GM19240 (cell line): ENCODE results near the gene P4HA2.
"Not testable (repeated sequence)": the region's sequence is repeated elsewhere in the genome, so short reads cannot be mapped to it uniquely, and the experiment has no call there.

Source experiments
- DNase-seq: peaks from one replicate; pipeline ENCODE4 v3.0.0; 2011; ENCODE audit warnings: low spot score; ENCODE audit not compliant: insufficient read length

Gene P4HA2

DNA sequence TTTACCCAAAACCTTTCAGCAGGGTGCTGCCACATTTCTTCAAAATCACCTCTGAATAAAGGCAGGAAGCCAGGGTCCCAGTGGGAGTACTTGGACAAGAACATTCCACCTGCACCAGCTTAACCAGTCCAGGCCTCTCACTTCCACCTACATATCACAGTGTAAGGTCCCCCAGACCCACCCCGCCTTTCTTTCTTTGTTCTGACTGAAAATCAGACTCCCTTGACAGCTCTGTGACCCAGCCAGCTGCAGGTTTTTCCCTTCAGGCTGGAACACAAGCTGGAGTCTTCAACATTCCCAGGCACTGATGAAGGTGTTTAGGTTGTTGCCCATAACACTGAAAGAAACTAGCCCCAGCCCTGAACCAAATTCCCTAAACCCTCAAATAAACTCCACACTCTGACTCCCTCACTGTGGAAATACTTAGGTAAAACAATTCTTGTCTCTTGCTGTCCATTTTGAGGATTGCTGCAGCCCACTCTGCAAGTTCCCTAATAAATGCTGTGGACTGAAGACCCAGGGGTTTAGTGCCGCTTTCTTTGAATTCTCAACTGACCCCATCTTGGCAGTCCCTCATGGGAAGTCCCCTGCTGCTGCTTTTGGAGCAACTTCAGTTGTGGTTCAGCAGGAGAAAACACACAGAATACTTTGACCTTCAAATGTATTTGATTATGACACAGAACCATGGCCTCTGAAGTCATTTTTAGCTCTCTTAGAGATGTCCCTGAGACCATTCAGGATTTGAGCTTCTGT, 24.8 kb downstream of the P4HA2 start:
- no peak for DNase-seq

- DNase-seq = no peak
These were observed 28.5 kb downstream of the P4HA2 start for GRCh38 chr5:132199116-132199680.

- DNase-seq = no peak
These were observed 29.1 kb downstream of the P4HA2 start for GRCh38 chr5:132198571-132198970.

DNA sequence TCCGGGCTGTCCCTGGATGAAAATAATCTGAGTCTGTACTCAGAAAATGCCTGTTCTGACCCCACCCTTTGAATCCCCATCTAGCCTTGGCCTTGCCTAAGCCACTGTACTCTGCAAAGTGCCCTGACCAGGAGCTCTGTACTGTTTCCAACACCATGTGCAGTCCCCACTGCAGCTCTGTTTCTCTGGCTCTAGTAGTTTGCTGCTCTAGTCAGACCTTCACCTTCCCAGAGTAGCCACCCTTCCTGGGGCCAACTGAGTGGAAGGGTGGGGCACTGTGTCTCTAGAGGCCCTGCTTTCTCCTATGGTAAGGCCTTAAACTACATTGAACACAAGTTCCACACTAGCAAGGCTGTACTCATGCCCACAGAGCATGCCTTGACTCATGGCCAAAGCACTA, 31.9 kb downstream of the P4HA2 start:
- no peak for DNase-seq

DNA sequence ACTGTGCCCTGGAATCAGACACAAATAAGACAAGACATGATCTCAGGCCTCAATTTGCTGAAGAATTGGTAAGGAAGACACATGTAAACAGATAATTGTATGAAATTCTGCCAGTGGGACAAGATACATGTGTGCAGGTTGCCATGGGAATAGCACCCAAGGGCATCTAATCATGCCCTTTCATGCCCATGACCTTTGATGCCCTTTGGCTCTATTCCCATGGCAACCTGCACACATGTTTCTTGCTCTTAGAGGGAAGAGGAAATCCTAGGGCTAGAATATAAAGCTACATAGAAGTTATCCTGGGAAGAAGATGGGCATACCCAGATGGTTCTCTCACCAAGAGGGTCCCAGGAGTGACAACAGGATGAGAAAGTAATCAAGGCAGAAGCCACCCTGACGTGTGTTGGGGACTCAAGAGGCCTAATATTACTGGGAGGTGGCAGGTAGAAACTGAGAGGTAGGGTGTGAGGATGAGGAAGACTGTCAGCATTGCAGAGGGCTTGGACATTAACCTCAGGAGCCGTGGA, 34.4 kb downstream of the P4HA2 start:
- no peak for DNase-seq

DNA sequence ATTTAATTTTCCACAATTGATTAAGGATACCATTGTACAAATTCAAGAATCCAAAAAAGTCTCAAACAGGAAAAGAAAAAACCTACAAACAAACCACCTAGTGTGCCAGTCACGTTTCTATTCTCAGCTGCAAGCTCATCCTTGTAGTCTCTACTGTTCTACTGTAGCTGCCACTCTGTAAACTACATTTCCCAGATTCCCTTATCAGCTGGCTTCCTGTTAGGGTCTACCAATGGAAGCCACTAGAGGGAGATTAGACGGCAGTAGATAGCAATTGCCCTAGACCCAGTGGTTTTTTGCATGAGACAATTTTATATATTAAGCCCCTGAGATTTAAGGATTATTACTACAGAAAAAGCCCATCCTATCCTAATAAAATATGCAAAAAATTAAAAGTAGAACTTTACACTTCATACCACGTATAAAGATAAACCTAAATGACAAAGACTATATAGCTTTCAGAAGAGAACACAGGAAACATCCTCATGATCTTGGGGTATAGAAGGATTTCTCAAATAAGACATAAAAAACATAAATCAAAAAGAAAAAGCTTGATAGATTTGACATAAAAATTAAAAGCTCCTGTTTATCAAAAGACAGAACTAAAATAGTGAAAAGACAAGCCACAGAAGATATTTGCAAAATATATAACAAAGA, 37.4 kb downstream of the P4HA2 start:
- no peak for DNase-seq

DNA sequence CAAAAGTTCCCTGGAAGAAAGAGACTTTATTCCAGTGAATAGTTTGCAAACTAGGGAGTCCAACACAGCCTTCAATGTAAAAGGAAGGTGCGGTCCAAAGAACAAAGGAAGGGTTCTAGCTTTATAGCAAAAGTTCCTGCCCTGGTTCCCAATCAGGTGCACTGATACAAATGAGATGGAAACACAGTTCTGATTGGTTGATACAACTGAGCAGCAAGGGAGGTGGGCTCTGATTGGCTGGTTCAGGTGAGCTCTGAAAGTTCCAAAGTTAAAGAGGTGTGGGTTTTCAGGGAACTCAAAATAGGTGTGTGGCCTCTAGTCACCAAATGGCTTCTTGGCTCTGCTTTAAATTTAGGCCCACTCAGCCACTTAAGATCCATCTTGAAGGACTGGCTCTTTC, 43.1 kb downstream of the P4HA2 start:
- no peak for DNase-seq

- no peak for DNase-seq
These were observed 43.9 kb downstream of the P4HA2 start for GRCh38 chr5:132183723-132184122.

- no peak for DNase-seq
These were observed 45.2 kb downstream of the P4HA2 start for GRCh38 chr5:132182359-132183040.

- DNase-seq = no peak
These were observed 46.5 kb downstream of the P4HA2 start for GRCh38 chr5:132181011-132181629.

DNA sequence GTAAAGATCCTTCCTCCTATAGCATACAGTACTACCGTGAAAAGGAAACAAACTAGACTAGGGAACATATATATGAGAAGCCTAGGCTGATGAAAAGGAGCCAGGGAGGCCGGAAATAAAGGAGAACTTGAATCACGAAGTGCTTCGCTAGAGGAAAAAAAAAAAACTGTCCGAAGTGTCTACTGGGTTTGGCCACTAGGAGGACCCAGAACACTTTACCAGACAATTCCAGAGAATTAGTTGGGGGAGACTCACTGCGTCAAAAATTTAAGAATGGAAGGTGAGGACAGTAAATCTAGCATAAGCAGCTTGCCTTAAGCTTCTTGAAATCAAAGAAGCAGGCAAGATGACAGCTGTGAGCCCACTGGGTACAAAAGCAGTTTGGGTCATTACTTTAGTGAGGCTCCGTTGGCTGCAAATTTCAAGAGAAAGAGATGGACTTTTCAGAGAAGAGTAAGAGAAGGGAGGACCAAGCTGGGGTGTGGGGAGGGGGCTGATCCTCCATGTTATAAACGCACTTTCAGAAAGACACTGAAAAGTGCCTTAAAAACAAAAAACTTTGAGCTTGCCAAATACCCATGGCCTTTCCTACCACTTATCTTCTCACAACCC, 47.4 kb downstream of the P4HA2 start:
- DNase-seq = no peak

GRCh38 chr5:132179405-132179804, 48.2 kb downstream of the P4HA2 start:
- DNase-seq = no peak

DNA sequence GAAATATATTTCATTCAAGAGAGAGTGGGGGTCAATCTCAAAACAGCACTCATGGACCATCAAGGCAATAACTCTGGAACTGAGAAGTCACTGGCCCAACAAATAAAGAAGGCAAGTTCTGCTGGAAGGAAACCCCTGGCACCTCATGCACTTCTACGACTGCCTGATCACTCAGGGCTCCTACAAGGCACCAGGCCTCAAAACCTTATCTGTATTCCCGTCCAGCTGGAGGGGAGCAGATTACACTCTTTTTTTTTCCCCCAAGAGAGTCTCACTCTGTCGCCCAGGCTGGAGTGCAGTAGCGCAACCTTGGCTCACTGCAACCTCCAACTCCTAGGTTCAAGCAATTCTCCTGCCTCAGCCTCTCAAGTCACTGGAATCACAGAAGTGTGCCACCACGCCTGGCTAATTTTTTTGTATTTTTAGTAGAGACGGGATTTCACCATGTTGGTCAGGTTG, 49.9 kb downstream of the P4HA2 start:
- DNase-seq = no peak

GRCh38 chr5:132176987-132177386, 50.7 kb downstream of the P4HA2 start:
- no peak for DNase-seq

DNA sequence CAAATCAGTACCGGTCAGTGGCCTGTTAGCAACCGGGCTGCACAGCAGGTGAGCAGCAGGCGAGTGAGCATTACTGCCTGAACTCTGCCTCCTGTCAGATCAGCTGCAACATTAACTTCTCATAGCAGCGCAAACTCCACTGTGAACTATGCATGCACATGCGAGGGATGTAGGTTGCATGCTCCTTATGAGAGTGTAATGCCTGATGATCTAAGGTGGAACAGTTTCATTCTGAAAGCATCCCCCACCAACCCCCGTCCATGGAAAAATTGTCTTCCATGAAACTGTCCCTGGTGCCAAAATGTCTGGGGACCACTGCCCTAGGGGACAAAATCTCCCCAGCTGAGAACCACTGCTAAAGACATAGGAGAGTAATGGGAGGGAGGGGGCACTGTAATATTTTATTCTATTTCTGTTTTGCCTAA, 51.1 kb downstream of the P4HA2 start:
- DNase-seq = no peak

- DNase-seq = no peak
These were observed 64.7 kb downstream of the P4HA2 start for GRCh38 chr5:132162945-132163344.

- DNase-seq = not testable (repeated sequence)
These were observed 65.9 kb downstream of the P4HA2 start for GRCh38 chr5:132161574-132162326.

DNA sequence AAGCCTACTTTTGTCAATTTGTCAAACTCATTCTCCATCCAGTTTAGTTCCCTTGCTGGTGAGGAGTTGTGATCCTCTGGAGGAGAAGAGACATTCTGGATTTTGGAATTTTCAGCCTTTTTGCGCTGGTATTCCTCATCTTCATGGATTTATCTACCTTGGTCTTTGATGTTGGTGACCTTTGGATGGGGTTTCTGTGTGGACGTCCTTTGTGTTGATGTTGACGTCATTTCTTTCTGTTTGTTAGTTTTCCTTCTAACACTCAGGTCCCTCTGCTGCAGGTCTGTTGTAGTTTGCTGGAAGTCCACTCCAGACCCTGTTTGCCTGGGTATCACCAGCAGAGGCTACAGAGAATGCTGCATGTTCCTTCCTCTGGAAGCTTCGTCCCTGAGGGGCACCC, 71.2 kb downstream of the P4HA2 start:
- no peak for DNase-seq

DNA sequence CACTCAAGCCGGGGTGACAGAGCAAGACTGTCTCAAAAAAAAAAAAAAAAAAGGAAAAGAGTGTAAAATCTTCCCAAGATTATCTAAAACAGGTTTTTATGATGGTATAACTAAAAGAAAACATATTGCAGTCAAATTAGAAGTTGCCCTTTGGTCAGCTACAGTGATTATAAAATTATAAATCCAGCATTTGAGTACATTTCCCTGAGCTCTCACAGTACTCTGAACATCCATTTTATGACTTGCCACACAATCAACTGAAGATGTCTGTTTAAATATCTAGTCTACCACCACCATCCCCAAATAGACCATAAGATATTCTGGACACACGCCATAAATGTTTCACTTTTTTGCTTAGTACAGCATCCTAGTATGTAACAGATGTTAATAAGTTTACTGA, 77.1 kb downstream of the P4HA2 start:
- DNase-seq = no peak

GRCh38 chr5:132147663-132148062, 80.0 kb downstream of the P4HA2 start:
- DNase-seq = no peak
